Activated CD8-positive, alpha-beta memory T cell treated with anti-CD3 and anti-CD28 coated beads for 1 hour (primary cell): ENCODE data around the gene SFPQ.
"Not testable (repeated sequence)": the region's sequence is repeated elsewhere in the genome, so short reads cannot be mapped to it uniquely, and the experiment has no call there.

Source experiments
- DNase-seq, 2 donors: peaks; one replicate each; pipeline ENCODE4 v3.0.0-alpha.2; 2020; ENCODE audit warnings: low read depth in 1 of 2; ENCODE audit errors: extremely low read depth in 1 of 2

The SFPQ gene

GRCh38 chr1:35143737-35144508 lies 49.0 kb downstream of the SFPQ start:
- DNase-seq: no peak

- not testable (repeated sequence) for DNase-seq
Measured at GRCh38 chr1:35142728-35143127, 50.2 kb downstream of the SFPQ start.

GRCh38 chr1:35142294-35142693 lies 50.7 kb downstream of the SFPQ start:
- DNase-seq: not testable (repeated sequence)

GRCh38 chr1:35137590-35137989 lies 55.4 kb downstream of the SFPQ start:
- DNase-seq: not testable (repeated sequence)

- no peak for DNase-seq
Measured at GRCh38 chr1:35136780-35137179, 56.2 kb downstream of the SFPQ start.
